RWPE2 (cell line): Measurements from ENCODE around the gene FOXQ1.

Source experiments
- ATAC-seq: fragments of 200-7000 bp; cut with Tn5 transposase; 3 replicates; pipeline ENCODE4 v1.9.1; 2021; ENCODE audit warnings: low read depth
- DNase-seq: peaks from one replicate; pipeline ENCODE4 v3.0.0-alpha.2; 2020; ENCODE audit warnings: low spot score
- H3K27ac ChIP-seq: fragments of 450-650 bp; 2 replicates; pipeline ENCODE4 v1.5.1; 2017; ENCODE audit warnings: mild to moderate bottlenecking; ENCODE audit not compliant: poor library complexity, severe bottlenecking
- H3K27me3 ChIP-seq: fragments of 250-450 bp; sonication (Bioruptor Pico); 2 replicates; pipeline ENCODE4 v1.5.1; 2021; ENCODE audit warnings: mild to moderate bottlenecking, moderate library complexity; ENCODE audit not compliant: insufficient read depth, poor library complexity, severe bottlenecking
- H3K36me3 ChIP-seq: fragments of 250-450 bp; sonication (Bioruptor Pico); 2 replicates; pipeline ENCODE4 v1.5.1; 2020; ENCODE audit warnings: low read depth, mild to moderate bottlenecking, moderate library complexity
- H3K4me1 ChIP-seq: fragments of 250-450 bp; sonication (Bioruptor Pico); 2 replicates; pipeline ENCODE4 v1.5.1; 2021; ENCODE audit warnings: mild to moderate bottlenecking, moderate library complexity; ENCODE audit not compliant: insufficient read depth, poor library complexity, severe bottlenecking
- H3K4me3 ChIP-seq: fragments of 250-450 bp; sonication (Bioruptor Pico); 2 replicates; pipeline ENCODE4 v1.5.1; 2021; ENCODE audit warnings: mild to moderate bottlenecking, moderate library complexity; ENCODE audit not compliant: severe bottlenecking
- H3K9me3 ChIP-seq: fragments of 250-450 bp; sonication (Bioruptor Pico); 2 replicates; pipeline ENCODE4 v1.5.1; 2021; ENCODE audit warnings: mild to moderate bottlenecking, moderate library complexity; ENCODE audit not compliant: severe bottlenecking
- TF ChIP-seq, protein P1 (sequence below): fragments of 450-650 bp; IDR thresholded peaks from one replicate; pipeline ENCODE4 v1.5.1; 2017; ENCODE audit warnings: mild to moderate bottlenecking, moderate library complexity; ENCODE audit not compliant: poor library complexity, severe bottlenecking

Gene FOXQ1

DNA sequence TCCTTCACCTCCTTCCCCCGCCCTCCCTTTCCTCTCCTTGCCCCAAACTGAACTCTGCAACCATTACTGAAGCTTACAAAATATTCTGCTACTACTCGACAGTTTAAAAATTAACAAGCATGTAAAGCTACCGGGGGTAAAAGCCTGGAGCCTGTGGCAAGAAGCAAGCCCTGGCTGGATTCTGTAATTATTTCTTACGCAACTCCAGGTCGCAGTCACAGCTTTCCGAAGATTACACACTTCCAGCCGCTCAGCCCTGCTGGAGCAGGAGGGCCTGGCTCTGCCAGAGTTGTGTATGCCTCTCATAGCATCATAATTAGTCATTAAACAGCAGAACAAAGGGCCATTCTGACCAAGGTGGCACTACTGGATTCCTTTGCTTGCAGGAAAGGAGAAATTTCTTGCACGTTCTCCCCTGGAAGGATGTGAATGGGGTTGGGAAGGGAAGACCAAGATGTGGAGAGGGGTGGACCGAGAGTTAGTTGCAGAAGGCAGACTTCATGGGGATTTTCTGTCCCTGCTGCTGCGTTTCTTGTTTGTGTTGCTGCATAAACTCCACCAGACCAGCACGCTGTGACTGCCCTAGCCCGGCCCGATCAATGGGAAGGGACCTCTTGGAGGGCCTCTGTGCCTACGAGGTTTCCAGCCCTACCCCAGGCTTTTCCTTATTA is 23.6 kb downstream of the FOXQ1 start:
- no peak overlapping the region for H3K4me3 ChIP-seq
- H3K9me3 ChIP-seq = no peaks in the 10 kb centered on the region
- H3K36me3 ChIP-seq = no peaks in the 10 kb centered on the region
- TF ChIP-seq, protein P1, sequence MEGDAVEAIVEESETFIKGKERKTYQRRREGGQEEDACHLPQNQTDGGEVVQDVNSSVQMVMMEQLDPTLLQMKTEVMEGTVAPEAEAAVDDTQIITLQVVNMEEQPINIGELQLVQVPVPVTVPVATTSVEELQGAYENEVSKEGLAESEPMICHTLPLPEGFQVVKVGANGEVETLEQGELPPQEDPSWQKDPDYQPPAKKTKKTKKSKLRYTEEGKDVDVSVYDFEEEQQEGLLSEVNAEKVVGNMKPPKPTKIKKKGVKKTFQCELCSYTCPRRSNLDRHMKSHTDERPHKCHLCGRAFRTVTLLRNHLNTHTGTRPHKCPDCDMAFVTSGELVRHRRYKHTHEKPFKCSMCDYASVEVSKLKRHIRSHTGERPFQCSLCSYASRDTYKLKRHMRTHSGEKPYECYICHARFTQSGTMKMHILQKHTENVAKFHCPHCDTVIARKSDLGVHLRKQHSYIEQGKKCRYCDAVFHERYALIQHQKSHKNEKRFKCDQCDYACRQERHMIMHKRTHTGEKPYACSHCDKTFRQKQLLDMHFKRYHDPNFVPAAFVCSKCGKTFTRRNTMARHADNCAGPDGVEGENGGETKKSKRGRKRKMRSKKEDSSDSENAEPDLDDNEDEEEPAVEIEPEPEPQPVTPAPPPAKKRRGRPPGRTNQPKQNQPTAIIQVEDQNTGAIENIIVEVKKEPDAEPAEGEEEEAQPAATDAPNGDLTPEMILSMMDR = no peak
- peaks cover 25% of the 10 kb centered on the region for H3K4me1 ChIP-seq
- ATAC-seq = peak; percentile 97
- peak; percentile 94 for DNase-seq
- H3K27me3 ChIP-seq = no peaks in the 10 kb centered on the region
- H3K27ac ChIP-seq = peak overlapping the region; percentile 88

GRCh38 chr6:1336246-1336843 is 24.4 kb downstream of the FOXQ1 start:
- no peaks in the 10 kb centered on the region for H3K36me3 ChIP-seq
- no peak overlapping the region for H3K4me3 ChIP-seq
- H3K4me1 ChIP-seq = peaks cover 25% of the 10 kb centered on the region
- H3K27me3 ChIP-seq = no peaks in the 10 kb centered on the region
- ATAC-seq (peak; percentile 73), DNase-seq (no peak)
- TF ChIP-seq, protein P1 = peak; percentile 81
- H3K27ac ChIP-seq = peak overlapping the region; percentile 88
- H3K9me3 ChIP-seq = no peaks in the 10 kb centered on the region

- no peaks in the 10 kb centered on the region for H3K27me3 ChIP-seq
- no peaks in the 10 kb centered on the region for H3K9me3 ChIP-seq
- ATAC-seq (no peak), DNase-seq (no peak)
- H3K4me3 ChIP-seq = no peak overlapping the region
- H3K36me3 ChIP-seq = no peaks in the 10 kb centered on the region
- no peak overlapping the region for H3K27ac ChIP-seq
- TF ChIP-seq, protein P1 = no peak
- H3K4me1 ChIP-seq = peaks cover 25% of the 10 kb centered on the region
Measured at GRCh38 chr6:1337791-1338190, 25.9 kb downstream of the FOXQ1 start.

DNA sequence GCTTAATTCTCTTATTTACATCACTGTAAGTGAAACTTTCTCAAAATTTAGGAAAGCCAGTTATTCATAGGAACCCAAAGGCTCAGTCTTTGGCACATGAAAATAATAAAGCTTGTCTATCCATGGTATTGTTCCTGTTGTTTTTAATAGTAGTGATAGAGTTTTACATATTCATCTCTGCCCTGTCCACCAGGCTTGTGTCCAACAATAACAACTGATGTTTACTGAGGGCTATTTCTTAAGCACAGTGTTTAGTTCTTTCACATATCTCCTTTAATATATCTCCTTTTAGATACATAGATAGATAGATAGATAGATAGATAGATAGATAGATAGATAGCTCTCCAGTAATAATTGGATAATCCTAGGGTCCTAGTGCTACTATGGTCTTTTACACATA is 34.2 kb downstream of the FOXQ1 start:
- Histone ChIP-seq H3K9me3 (no peaks in the 10 kb centered on the region), H3K27me3 (no peaks in the 10 kb centered on the region), H3K4me1 (no peaks in the 10 kb centered on the region), H3K36me3 (no peaks in the 10 kb centered on the region), H3K4me3 (no peak overlapping the region), H3K27ac (no peak overlapping the region)
- DNase-seq = no peak
- ATAC-seq = no peak
- TF ChIP-seq, protein P1 = no peak

GRCh38 chr6:1346558-1347091 is 34.7 kb downstream of the FOXQ1 start:
- Histone ChIP-seq H3K4me1 (no peaks in the 10 kb centered on the region), H3K9me3 (no peaks in the 10 kb centered on the region), H3K36me3 (no peaks in the 10 kb centered on the region), H3K27ac (no peak overlapping the region), H3K27me3 (no peaks in the 10 kb centered on the region), H3K4me3 (no peak overlapping the region)
- TF ChIP-seq, protein P1 = no peak
- DNase-seq (no peak), ATAC-seq (no peak)
